ENCODE results near the gene ATP6V0E1. TPM values are rescaled to one million over a fixed set of nuclear protein-coding genes. Genes with fewer than 3 reads are reported as not detected.
A peak's percentile ranks its signal among the peaks of the same experiment; 100 is the strongest.
"Not testable (repeated sequence)": the region's sequence is repeated elsewhere in the genome, so short reads cannot be mapped to it uniquely, and the experiment has no call there.

Gene ATP6V0E1
- total RNA-seq, 1 experiment from 2014 or later, result 332 TPM

DNA sequence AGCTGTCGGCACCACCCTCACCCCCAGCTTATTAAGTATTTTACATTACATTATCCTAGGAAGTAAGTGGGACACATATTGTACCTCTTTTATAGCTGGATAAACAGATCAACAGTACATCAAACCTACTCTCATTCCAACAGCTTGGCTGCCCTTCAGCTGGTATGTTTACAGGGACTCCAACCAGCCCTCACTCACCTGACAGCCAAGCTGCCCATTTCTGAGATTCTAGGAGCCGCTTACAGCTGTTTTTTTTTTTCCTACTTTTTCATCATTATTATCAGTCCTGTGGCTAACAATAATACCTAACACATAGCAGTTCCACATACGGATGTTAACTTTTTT is 59.2 kb downstream of the ATP6V0E1 start:
- Histone ChIP-seq H3K36me3 (ENCODE audit: control insufficient read depth, insufficient read depth, low read length) (no peaks in the 10 kb centered on the region), H3K9me3 (ENCODE audit: control insufficient read depth, insufficient read depth, low read depth, low read length) (no peaks in the 10 kb centered on the region), H3K4me3 (ENCODE audit: low read depth in 2 of 2, low read length in 2 of 2) (no peak overlapping the region), H3K4me1 (ENCODE audit: control insufficient read depth, insufficient read depth, low read length) (peaks cover 10% of the 10 kb centered on the region; the same call in 1 of the 2 replicates), H3K27me3 (ENCODE audit: control insufficient read depth, insufficient read depth, low read length) (no peaks in the 10 kb centered on the region), H3K27ac (ENCODE audit: low read length) (0 out of 2 replicates have a peak overlapping the region, but pooled peaks have one; percentile 36)
- ChIA-PET CTCF (no interaction called here), POLR2A (interaction anchor here (0.5 kb wide), 1 partner anchor 460 kb away, joined by 3 read pairs; no protein-coding TSS in a partner anchor)
- in situ Hi-C loops (cut with HindIII; ENCODE audit: low pct_unique_long_range_greater_than_20kb, low sequenced_read_pairs) (no loop called here), intact Hi-C loops (cut with micrococcal nuclease; ENCODE audit: unreplicated experiment) (no loop called here)
- DNase-seq (ENCODE audit: low read depth, low spot score) (no peak), ATAC-seq (peak; percentile 32)
- TF ChIP-seq SIN3A (IDR thresholded peaks at IDR 0.05; ENCODE audit: borderline replicate concordance, insufficient read depth, low read depth, low read length), result no peak
- no peak for TF ChIP-seq TCF7L2 (IDR thresholded peaks at IDR 0.05; ENCODE audit: low read depth, low read length)
- TF ChIP-seq, protein P1, sequence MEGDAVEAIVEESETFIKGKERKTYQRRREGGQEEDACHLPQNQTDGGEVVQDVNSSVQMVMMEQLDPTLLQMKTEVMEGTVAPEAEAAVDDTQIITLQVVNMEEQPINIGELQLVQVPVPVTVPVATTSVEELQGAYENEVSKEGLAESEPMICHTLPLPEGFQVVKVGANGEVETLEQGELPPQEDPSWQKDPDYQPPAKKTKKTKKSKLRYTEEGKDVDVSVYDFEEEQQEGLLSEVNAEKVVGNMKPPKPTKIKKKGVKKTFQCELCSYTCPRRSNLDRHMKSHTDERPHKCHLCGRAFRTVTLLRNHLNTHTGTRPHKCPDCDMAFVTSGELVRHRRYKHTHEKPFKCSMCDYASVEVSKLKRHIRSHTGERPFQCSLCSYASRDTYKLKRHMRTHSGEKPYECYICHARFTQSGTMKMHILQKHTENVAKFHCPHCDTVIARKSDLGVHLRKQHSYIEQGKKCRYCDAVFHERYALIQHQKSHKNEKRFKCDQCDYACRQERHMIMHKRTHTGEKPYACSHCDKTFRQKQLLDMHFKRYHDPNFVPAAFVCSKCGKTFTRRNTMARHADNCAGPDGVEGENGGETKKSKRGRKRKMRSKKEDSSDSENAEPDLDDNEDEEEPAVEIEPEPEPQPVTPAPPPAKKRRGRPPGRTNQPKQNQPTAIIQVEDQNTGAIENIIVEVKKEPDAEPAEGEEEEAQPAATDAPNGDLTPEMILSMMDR (IDR thresholded peaks at IDR 0.05), result no peak
- TF ChIP-seq, protein P2, sequence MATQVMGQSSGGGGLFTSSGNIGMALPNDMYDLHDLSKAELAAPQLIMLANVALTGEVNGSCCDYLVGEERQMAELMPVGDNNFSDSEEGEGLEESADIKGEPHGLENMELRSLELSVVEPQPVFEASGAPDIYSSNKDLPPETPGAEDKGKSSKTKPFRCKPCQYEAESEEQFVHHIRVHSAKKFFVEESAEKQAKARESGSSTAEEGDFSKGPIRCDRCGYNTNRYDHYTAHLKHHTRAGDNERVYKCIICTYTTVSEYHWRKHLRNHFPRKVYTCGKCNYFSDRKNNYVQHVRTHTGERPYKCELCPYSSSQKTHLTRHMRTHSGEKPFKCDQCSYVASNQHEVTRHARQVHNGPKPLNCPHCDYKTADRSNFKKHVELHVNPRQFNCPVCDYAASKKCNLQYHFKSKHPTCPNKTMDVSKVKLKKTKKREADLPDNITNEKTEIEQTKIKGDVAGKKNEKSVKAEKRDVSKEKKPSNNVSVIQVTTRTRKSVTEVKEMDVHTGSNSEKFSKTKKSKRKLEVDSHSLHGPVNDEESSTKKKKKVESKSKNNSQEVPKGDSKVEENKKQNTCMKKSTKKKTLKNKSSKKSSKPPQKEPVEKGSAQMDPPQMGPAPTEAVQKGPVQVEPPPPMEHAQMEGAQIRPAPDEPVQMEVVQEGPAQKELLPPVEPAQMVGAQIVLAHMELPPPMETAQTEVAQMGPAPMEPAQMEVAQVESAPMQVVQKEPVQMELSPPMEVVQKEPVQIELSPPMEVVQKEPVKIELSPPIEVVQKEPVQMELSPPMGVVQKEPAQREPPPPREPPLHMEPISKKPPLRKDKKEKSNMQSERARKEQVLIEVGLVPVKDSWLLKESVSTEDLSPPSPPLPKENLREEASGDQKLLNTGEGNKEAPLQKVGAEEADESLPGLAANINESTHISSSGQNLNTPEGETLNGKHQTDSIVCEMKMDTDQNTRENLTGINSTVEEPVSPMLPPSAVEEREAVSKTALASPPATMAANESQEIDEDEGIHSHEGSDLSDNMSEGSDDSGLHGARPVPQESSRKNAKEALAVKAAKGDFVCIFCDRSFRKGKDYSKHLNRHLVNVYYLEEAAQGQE (IDR thresholded peaks at IDR 0.05; ENCODE audit: insufficient read depth in 1 of 2, low read depth in 2 of 2, low read length in 1 of 2), result no peak
- no peak for TF ChIP-seq POLR2AphosphoS5 (IDR thresholded peaks at IDR 0.05; ENCODE audit: low read depth, low read length)
- BruUV-seq (replicated peaks), result no TSS peak

DNA sequence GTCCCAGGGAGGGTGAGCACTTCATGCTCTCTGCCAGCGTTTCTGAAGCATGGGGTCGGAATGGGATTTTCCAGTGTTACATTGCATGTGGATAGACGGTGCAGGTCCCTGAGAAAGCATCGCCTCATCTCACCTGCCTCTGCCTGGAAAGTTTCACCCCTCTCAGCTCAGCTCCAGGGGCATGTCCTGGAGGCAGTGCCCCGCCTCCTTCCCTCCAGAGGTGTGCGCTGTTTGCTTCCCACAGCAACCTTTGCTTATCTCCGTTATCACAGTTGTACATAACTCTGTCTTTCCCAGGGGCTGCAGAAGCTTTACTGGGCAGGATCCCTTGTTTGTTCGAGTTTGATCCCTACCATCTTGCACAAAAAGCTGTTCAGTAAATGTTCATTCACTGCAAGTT is 61.9 kb downstream of the ATP6V0E1 start:
- in situ Hi-C loops (cut with HindIII; ENCODE audit: low pct_unique_long_range_greater_than_20kb, low sequenced_read_pairs), result no loop called here
- H3K9me3 ChIP-seq (ENCODE audit: control insufficient read depth, insufficient read depth, low read depth, low read length), result no peaks in the 10 kb centered on the region
- CTCF ChIA-PET, result no interaction called here
- H3K36me3 ChIP-seq (ENCODE audit: control insufficient read depth, insufficient read depth, low read length), result no peaks in the 10 kb centered on the region
- no peak for DNase-seq (ENCODE audit: low read depth, low spot score)
- POLR2A ChIA-PET, result no interaction called here
- TF ChIP-seq TCF7L2 (IDR thresholded peaks at IDR 0.05; ENCODE audit: low read depth, low read length) (no peak), POLR2AphosphoS5 (IDR thresholded peaks at IDR 0.05; ENCODE audit: low read depth, low read length) (no peak), SIN3A (IDR thresholded peaks at IDR 0.05; ENCODE audit: borderline replicate concordance, insufficient read depth, low read depth, low read length) (no peak)
- TF ChIP-seq, protein P1 (IDR thresholded peaks at IDR 0.05), result no peak
- TF ChIP-seq, protein P2 (IDR thresholded peaks at IDR 0.05; ENCODE audit: insufficient read depth in 1 of 2, low read depth in 2 of 2, low read length in 1 of 2), result no peak
- H3K4me1 ChIP-seq (ENCODE audit: control insufficient read depth, insufficient read depth, low read length), result peaks cover 10% of the 10 kb centered on the region; the same call in 1 of the 2 replicates
- intact Hi-C loops (cut with micrococcal nuclease; ENCODE audit: unreplicated experiment), result no loop called here
- H3K27ac ChIP-seq (ENCODE audit: low read length), result no peak overlapping the region; the same call in 1 of the 2 replicates
- no TSS peak for BruUV-seq (replicated peaks)
- no peak for ATAC-seq
- no peak overlapping the region for H3K4me3 ChIP-seq (ENCODE audit: low read depth in 2 of 2, low read length in 2 of 2)
- no peaks in the 10 kb centered on the region for H3K27me3 ChIP-seq (ENCODE audit: control insufficient read depth, insufficient read depth, low read length)

DNA sequence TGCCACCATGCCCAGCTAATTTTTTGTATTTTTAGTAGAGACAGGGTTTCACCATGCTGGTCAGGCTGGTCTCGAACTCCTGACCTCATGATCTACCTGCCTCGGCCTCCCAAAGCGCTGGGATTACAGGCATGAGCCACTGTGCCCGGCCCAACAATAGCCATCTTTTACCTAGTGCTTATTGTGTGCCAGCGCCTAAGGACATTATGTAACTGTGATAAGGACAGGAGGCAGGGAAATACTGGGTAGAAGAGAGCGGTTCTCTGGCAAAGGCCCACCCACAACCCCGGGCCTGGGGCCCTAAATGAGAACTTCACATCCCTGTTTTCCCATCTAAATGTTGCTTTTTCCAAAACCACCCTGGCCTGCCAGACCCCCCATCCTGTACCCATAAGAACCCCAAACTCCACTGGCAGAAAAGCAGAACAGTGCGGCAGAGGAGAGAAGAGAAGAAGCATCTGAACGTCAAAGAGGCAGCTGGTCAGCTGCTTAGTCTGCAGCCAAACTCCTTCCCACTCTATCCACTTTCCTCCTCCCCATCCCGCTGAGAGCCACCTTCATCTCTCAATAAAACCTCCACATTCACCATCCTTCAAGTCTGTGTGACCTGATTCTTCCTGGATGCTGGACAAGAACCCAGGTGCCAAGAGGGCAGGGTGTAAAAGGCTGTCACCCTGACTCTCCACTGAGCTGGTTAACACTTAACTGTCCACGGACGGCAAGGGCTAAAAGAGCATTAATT is 63.7 kb downstream of the ATP6V0E1 start:
- ATAC-seq; H3K9me3 ChIP-seq (ENCODE audit: control insufficient read depth, insufficient read depth, low read depth, low read length); H3K4me3 ChIP-seq (ENCODE audit: low read depth in 2 of 2, low read length in 2 of 2); BruUV-seq (replicated peaks); H3K27ac ChIP-seq (ENCODE audit: low read length); H3K36me3 ChIP-seq (ENCODE audit: control insufficient read depth, insufficient read depth, low read length); DNase-seq (ENCODE audit: low read depth, low spot score); H3K27me3 ChIP-seq (ENCODE audit: control insufficient read depth, insufficient read depth, low read length); in situ Hi-C loops (cut with HindIII; ENCODE audit: low pct_unique_long_range_greater_than_20kb, low sequenced_read_pairs); POLR2A ChIA-PET; intact Hi-C loops (cut with micrococcal nuclease; ENCODE audit: unreplicated experiment); CTCF ChIA-PET: not testable (repeated sequence)
- H3K4me1 ChIP-seq (ENCODE audit: control insufficient read depth, insufficient read depth, low read length), result peaks cover 12% of the 10 kb centered on the region
